Astrocyte of the hippocampus (primary cell): ENCODE data around the gene TMEM176A.

Experiments
- DNase-seq: peaks from one replicate; pipeline ENCODE4 v3.0.0; 2011; ENCODE audit warnings: low read depth, low spot score

TMEM176A gene

GRCh38 chr7:150849204-150849775 is 48.7 kb downstream of the TMEM176A start:
- DNase-seq: no peak

GRCh38 chr7:150850273-150850672 is 49.7 kb downstream of the TMEM176A start:
- DNase-seq: no peak

GRCh38 chr7:150851492-150852370 is 51.2 kb downstream of the TMEM176A start:
- DNase-seq: no peak

GRCh38 chr7:150852371-150852905 is 51.9 kb downstream of the TMEM176A start, which contains the start of gene AOC1:
TSS of gene AOC1 (plus strand) at chr7:150852517. CDS start at chr7:150856471, 3,954 bp downstream.
- DNase-seq: no peak

- no peak for DNase-seq
Measured at GRCh38 chr7:150854066-150855000, 53.8 kb downstream of the TMEM176A start.
